ENCODE data around the gene SNX20. TPM values are rescaled to one million over a fixed set of nuclear protein-coding genes. Genes with fewer than 3 reads are reported as not detected.
A peak's percentile ranks its signal among the peaks of the same experiment; 100 is the strongest.

SNX20 gene
- total and polyA plus RNA-seq, 4 experiments from 2014 or later: 62.5 to 106 (median 89.5) TPM

DNA sequence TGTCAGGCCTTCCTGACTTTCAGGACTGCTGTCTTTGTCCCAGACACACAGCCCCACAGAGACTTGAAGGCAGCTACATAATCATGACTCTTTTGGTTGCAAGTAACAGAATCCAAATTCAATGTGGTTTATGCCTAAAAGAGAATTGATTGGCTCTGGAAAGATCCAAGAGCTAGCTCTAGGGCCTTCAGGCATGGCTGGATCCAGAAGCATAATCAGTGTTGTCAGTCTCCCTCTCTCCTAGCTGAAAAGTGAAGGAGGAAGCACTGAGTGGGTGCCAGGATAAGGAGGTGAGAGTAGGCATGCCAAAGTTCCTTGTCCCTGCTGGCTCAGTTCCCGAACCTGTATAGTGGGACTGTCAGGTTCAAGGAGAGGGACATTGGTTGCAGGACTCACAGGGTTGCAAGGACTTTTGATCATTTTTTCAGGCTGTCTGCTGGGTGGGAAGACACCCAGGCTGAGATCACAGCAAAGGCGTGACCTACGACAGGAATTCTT is 25.5 kb downstream of the SNX20 start:
- Mint-ChIP-seq H3K27ac (no peak overlapping the region), H3K36me3 (peaks cover 0 to 7% of the 10 kb centered on the region in 2 donors), H3K4me3 (no peak overlapping the region), H3K9me3 (no peaks in the 10 kb centered on the region), H3K27me3 (no peaks in the 10 kb centered on the region), H3K4me1 (peaks cover 0 to 4% (median under 1%) of the 10 kb centered on the region in 4 donors)
- Histone ChIP-seq H3K27ac (ENCODE audit: low read depth, low read length) (no peak overlapping the region), H3K4me1 (ENCODE audit: insufficient read depth, low read length) (no peaks in the 10 kb centered on the region), H3K36me3 (ENCODE audit: insufficient read depth, low read length) (no peaks in the 10 kb centered on the region), H3K9me3 (ENCODE audit: control insufficient read depth in 1 of 2, low read length in 2 of 2) (no peaks in the 10 kb centered on the region), H3K4me3 (ENCODE audit: low read length in 2 of 2) (no peak overlapping the region), H3K27me3 (ENCODE audit: insufficient read depth, low read length) (no peaks in the 10 kb centered on the region)
- POLR2A ChIA-PET (ENCODE audit: partially characterized antibody): no interaction called here
- CTCF ChIA-PET (ENCODE audit: partially characterized antibody): interaction anchor here (0.6 to 1.4 kb wide), 4 partner anchors 10 to 151 kb away, joined by 3 to 6 read pairs (median 4); no protein-coding TSS in a partner anchor
- intact Hi-C loops (cut with micrococcal nuclease): no loop called here
- DNase-seq: no peak

- no peak for DNase-seq
- intact Hi-C loops (cut with micrococcal nuclease): no loop called here
- H3K27ac Mint-ChIP-seq: no peak overlapping the region
- H3K36me3 Mint-ChIP-seq: peaks cover 0 to 11% of the 10 kb centered on the region in 2 donors
- CTCF ChIA-PET (ENCODE audit: partially characterized antibody): interaction anchor here (1.0 to 3.8 kb wide), 5 partner anchors 9 to 17 kb away, joined by 3 to 24 read pairs (median 3); no protein-coding TSS in a partner anchor
- Histone ChIP-seq H3K36me3 (ENCODE audit: insufficient read depth, low read length) (no peaks in the 10 kb centered on the region), H3K27ac (ENCODE audit: low read depth, low read length) (no peak overlapping the region), H3K4me3 (ENCODE audit: low read length in 2 of 2) (no peak overlapping the region), H3K4me1 (ENCODE audit: insufficient read depth, low read length) (no peaks in the 10 kb centered on the region), H3K9me3 (ENCODE audit: control insufficient read depth in 1 of 2, low read length in 2 of 2) (no peaks in the 10 kb centered on the region), H3K27me3 (ENCODE audit: insufficient read depth, low read length) (no peaks in the 10 kb centered on the region)
- H3K4me1 Mint-ChIP-seq: peaks cover 0 to 4% (median 1%) of the 10 kb centered on the region in 4 donors
- POLR2A ChIA-PET (ENCODE audit: partially characterized antibody): no interaction called here
- H3K27me3 Mint-ChIP-seq: peaks cover 0 to 2% of the 10 kb centered on the region in 2 donors
- no peaks in the 10 kb centered on the region for H3K9me3 Mint-ChIP-seq
- H3K4me3 Mint-ChIP-seq: no peak overlapping the region
These were observed 27.2 kb downstream of the SNX20 start for GRCh38 chr16:50653633-50654519.

GRCh38 chr16:50652836-50653425 is 28.2 kb downstream of the SNX20 start:
- intact Hi-C loops (cut with micrococcal nuclease): no loop called here
- Mint-ChIP-seq H3K36me3 (peaks cover 0 to 11% of the 10 kb centered on the region in 2 donors), H3K4me1 (peaks cover 0 to 4% (median 1%) of the 10 kb centered on the region in 4 donors), H3K27ac (no peak overlapping the region), H3K27me3 (peaks cover 0 to 2% of the 10 kb centered on the region in 2 donors), H3K9me3 (no peaks in the 10 kb centered on the region), H3K4me3 (no peak overlapping the region)
- no peaks in the 10 kb centered on the region for H3K27me3 ChIP-seq (ENCODE audit: insufficient read depth, low read length)
- H3K4me1 ChIP-seq (ENCODE audit: insufficient read depth, low read length): no peaks in the 10 kb centered on the region
- no peak for DNase-seq
- H3K4me3 ChIP-seq (ENCODE audit: low read length in 2 of 2): no peak overlapping the region
- H3K9me3 ChIP-seq (ENCODE audit: control insufficient read depth in 1 of 2, low read length in 2 of 2): no peaks in the 10 kb centered on the region
- no peaks in the 10 kb centered on the region for H3K36me3 ChIP-seq (ENCODE audit: insufficient read depth, low read length)
- CTCF ChIA-PET (ENCODE audit: partially characterized antibody): interaction anchor here (1.0 to 3.8 kb wide), 5 partner anchors 8 to 18 kb away, joined by 3 to 24 read pairs (median 3); no protein-coding TSS in a partner anchor
- POLR2A ChIA-PET (ENCODE audit: partially characterized antibody): no interaction called here
- H3K27ac ChIP-seq (ENCODE audit: low read depth, low read length): no peak overlapping the region

DNA sequence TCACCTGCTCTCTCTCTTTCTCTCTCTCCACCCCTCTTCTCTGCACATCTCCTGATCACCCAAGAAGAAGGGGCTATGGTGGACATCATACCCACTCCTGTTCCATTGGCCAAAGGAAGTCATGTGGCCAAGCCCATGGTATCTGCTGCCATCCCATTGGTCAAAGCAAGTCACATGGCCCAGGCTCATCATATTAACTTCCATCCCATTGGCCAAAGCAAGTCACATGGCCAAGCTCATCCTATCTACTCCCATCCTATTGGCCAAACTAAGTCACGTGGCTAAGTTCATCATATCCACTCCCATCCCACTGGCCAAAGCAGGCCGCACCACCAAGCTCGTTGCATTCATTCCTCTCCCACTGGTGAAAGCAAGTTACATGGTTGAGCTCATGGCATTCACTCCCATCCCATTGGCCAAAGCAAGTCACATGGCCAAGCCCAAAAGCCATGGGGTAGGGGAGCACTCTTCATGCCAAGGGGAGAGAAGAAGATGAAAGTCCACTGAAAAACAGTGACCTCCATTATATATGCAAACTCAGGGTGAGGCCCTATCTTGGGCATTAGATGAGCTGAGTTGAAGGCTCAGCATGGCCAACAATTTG is 29.2 kb downstream of the SNX20 start:
- Mint-ChIP-seq H3K4me1 (peaks cover 0 to 4% (median 1%) of the 10 kb centered on the region in 4 donors), H3K4me3 (no peak overlapping the region), H3K36me3 (peaks cover 0 to 11% of the 10 kb centered on the region in 2 donors), H3K9me3 (no peaks in the 10 kb centered on the region), H3K27me3 (peaks cover 0 to 2% of the 10 kb centered on the region in 2 donors), H3K27ac (no peak overlapping the region)
- Histone ChIP-seq H3K27ac (ENCODE audit: low read depth, low read length) (no peak overlapping the region), H3K4me3 (ENCODE audit: low read length in 2 of 2) (no peak overlapping the region), H3K36me3 (ENCODE audit: insufficient read depth, low read length) (no peaks in the 10 kb centered on the region), H3K4me1 (ENCODE audit: insufficient read depth, low read length) (no peaks in the 10 kb centered on the region), H3K9me3 (ENCODE audit: control insufficient read depth in 1 of 2, low read length in 2 of 2) (no peaks in the 10 kb centered on the region), H3K27me3 (ENCODE audit: insufficient read depth, low read length) (no peaks in the 10 kb centered on the region)
- intact Hi-C loops (cut with micrococcal nuclease): no loop called here
- ChIA-PET CTCF (ENCODE audit: partially characterized antibody) (interaction anchor here (0.9 to 3.8 kb wide), 3 partner anchors 9 to 15 kb away, joined by 4 to 24 read pairs (median 9); no protein-coding TSS in a partner anchor), POLR2A (ENCODE audit: partially characterized antibody) (interaction anchor here (1.1 kb wide), 1 partner anchor 77 kb away, joined by 4 read pairs; no protein-coding TSS in a partner anchor)
- no peak for DNase-seq

- POLR2A ChIA-PET (ENCODE audit: partially characterized antibody): no interaction called here
- Mint-ChIP-seq H3K4me3 (no peak overlapping the region), H3K27me3 (peaks cover 0 to 2% of the 10 kb centered on the region in 2 donors), H3K36me3 (peaks cover 0 to 4% of the 10 kb centered on the region in 2 donors), H3K4me1 (peaks cover 0 to 9% (median 4%) of the 10 kb centered on the region in 4 donors), H3K9me3 (no peaks in the 10 kb centered on the region), H3K27ac (peak overlapping the region in 1 of 7 donors; percentile 23)
- Histone ChIP-seq H3K4me3 (ENCODE audit: low read length in 2 of 2) (no peak overlapping the region), H3K27me3 (ENCODE audit: insufficient read depth, low read length) (no peaks in the 10 kb centered on the region), H3K4me1 (ENCODE audit: insufficient read depth, low read length) (no peaks in the 10 kb centered on the region), H3K9me3 (ENCODE audit: control insufficient read depth in 1 of 2, low read length in 2 of 2) (no peaks in the 10 kb centered on the region), H3K36me3 (ENCODE audit: insufficient read depth, low read length) (no peaks in the 10 kb centered on the region), H3K27ac (ENCODE audit: low read depth, low read length) (no peak overlapping the region)
- CTCF ChIA-PET (ENCODE audit: partially characterized antibody): interaction anchor here (0.7 to 2.7 kb wide), 3 partner anchors 160 to 622 kb away, joined by 3 to 11 read pairs (median 8); no protein-coding TSS in a partner anchor
- DNase-seq: no peak
- intact Hi-C loops (cut with micrococcal nuclease): no loop called here
These were observed 34.8 kb downstream of the SNX20 start for GRCh38 chr16:50646345-50646744.

DNA sequence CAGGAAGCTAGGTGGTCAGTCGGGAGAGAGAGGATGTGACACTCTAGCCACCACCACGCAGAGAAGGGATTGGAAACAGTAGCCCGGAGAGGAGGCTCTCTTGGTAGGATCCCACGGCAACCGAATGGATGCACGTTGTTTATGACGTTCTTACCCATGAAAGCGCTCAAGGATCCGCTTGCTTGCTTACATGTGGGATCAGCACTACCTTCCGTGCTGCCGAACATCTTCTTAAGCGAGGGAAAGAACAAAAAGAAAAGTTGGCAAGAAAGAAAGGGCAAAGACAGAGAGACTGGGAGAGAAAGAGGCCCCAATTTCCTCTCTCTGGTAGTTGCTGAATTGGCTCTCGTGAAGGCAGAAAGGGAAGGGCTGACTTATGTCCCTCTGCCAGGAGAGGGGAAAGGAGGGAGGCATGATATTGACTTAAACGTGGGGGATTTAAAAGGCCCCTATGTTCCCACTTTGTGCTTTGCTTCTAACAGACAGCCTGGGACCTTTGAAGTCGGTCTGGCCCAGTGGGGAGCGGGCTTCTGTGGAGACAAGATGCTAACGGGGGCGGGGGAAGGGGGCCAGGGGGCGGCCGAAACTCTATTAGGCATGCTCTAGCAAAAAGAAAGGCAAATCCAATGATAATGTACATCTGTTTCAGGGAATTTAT is 35.4 kb downstream of the SNX20 start:
- peaks cover 0 to 2% of the 10 kb centered on the region in 2 donors for H3K27me3 Mint-ChIP-seq
- H3K4me3 Mint-ChIP-seq: no peak overlapping the region
- Histone ChIP-seq H3K27ac (ENCODE audit: low read depth, low read length) (no peak overlapping the region), H3K27me3 (ENCODE audit: insufficient read depth, low read length) (no peaks in the 10 kb centered on the region), H3K36me3 (ENCODE audit: insufficient read depth, low read length) (no peaks in the 10 kb centered on the region), H3K4me1 (ENCODE audit: insufficient read depth, low read length) (no peaks in the 10 kb centered on the region), H3K4me3 (ENCODE audit: low read length in 2 of 2) (no peak overlapping the region), H3K9me3 (ENCODE audit: control insufficient read depth in 1 of 2, low read length in 2 of 2) (no peaks in the 10 kb centered on the region)
- ChIA-PET CTCF (ENCODE audit: partially characterized antibody) (interaction anchor here (0.7 to 2.7 kb wide), 8 partner anchors 10 to 622 kb away, joined by 3 to 11 read pairs (median 4); no protein-coding TSS in a partner anchor), POLR2A (ENCODE audit: partially characterized antibody) (no interaction called here)
- intact Hi-C loops (cut with micrococcal nuclease): no loop called here
- H3K36me3 Mint-ChIP-seq: peaks cover 0 to 4% of the 10 kb centered on the region in 2 donors
- H3K9me3 Mint-ChIP-seq: no peaks in the 10 kb centered on the region
- no peak for DNase-seq
- H3K27ac Mint-ChIP-seq: peak overlapping the region in 1 of 7 donors; percentile 42
- peaks cover 0 to 9% (median 4%) of the 10 kb centered on the region in 4 donors for H3K4me1 Mint-ChIP-seq

Measured in CD4-positive, alpha-beta memory T cell (primary cell).